Loucy (cell line): ENCODE measurements around the gene GEMIN2.
"Not testable (repeated sequence)": the region's sequence is repeated elsewhere in the genome, so short reads cannot be mapped to it uniquely, and the experiment has no call there.

Experiments used
- H2AFZ ChIP-seq: fragments of 200-600 bp; sonication (generic); 2 replicates; pipeline ENCODE4 v1.6.0; 2016; ENCODE audit warnings: antibody characterized with exemption, mild to moderate bottlenecking, low read length, moderate library complexity
- H3F3A ChIP-seq: fragments of 200-600 bp; 2 replicates; pipeline ENCODE4 v1.6.0; 2016; ENCODE audit warnings: antibody characterized with exemption, low read depth, mild to moderate bottlenecking
- H3K27me3 ChIP-seq: fragments of 200-600 bp; sonication (generic); 2 replicates; pipeline ENCODE4 v1.6.1; 2014; ENCODE audit warnings: low read length, mild to moderate bottlenecking; ENCODE audit not compliant: insufficient read depth, poor library complexity, severe bottlenecking
- H3K36me3 ChIP-seq: fragments of 200-600 bp; sonication (generic); 2 replicates; pipeline ENCODE4 v1.6.1; 2016; ENCODE audit warnings: low read length; ENCODE audit not compliant: insufficient read depth
- H3K4me1 ChIP-seq: fragments of 200-600 bp; sonication (generic); 2 replicates; pipeline ENCODE4 v1.5.1; 2014; ENCODE audit warnings: low read length, mild to moderate bottlenecking; ENCODE audit not compliant: insufficient read depth, poor library complexity, severe bottlenecking
- H3K4me2 ChIP-seq: fragments of 200-600 bp; sonication (generic); 2 replicates; pipeline ENCODE4 v1.6.0; 2014; ENCODE audit warnings: antibody characterized with exemption, low read length, low read depth, mild to moderate bottlenecking; ENCODE audit not compliant: poor library complexity, severe bottlenecking
- H3K4me3 ChIP-seq: fragments of 200-600 bp; sonication (generic); 2 replicates; pipeline ENCODE4 v1.5.1; 2014; ENCODE audit warnings: low read length, mild to moderate bottlenecking, mixed read lengths; ENCODE audit not compliant: poor library complexity, severe bottlenecking
- H3K79me2 ChIP-seq: fragments of 200-600 bp; sonication (generic); 2 replicates; pipeline ENCODE4 v1.6.1; 2014; ENCODE audit warnings: low read length; ENCODE audit not compliant: insufficient read depth
- H3K9ac ChIP-seq: fragments of 200-600 bp; sonication (generic); 2 replicates; pipeline ENCODE4 v1.6.0; 2014; ENCODE audit warnings: mild to moderate bottlenecking, low read depth, low read length, moderate library complexity; ENCODE audit not compliant: poor library complexity, severe bottlenecking
- H3K9me2 ChIP-seq: fragments of 200-600 bp; sonication (generic); replicated peaks from 2 replicates; pipeline ENCODE4 v1.6.1; 2016; ENCODE audit warnings: low read depth, low read length, mixed read lengths
- H3K9me3 ChIP-seq: fragments of 200-600 bp; sonication (generic); 2 replicates; pipeline ENCODE4 v1.6.1; 2014; ENCODE audit warnings: mild to moderate bottlenecking, antibody characterized with exemption, low read length, low read depth; ENCODE audit not compliant: insufficient read depth
- H4K20me1 ChIP-seq: fragments of 200-600 bp; sonication (generic); 2 replicates; pipeline ENCODE4 v1.6.0; 2014; ENCODE audit warnings: antibody characterized with exemption, low read length, mild to moderate bottlenecking; ENCODE audit not compliant: insufficient read depth, poor library complexity, severe bottlenecking
- CTCF ChIP-seq: fragments of 200-600 bp; sonication (generic); conservative IDR thresholded peaks from 2 replicates; pipeline ENCODE4 v1.5.1; 2014; ENCODE audit warnings: mild to moderate bottlenecking, antibody characterized with exemption, low read length
- EZH2phosphoT487 ChIP-seq: fragments of 200-600 bp; IDR thresholded peaks from 2 replicates; pipeline ENCODE4 v1.6.1; 2018; ENCODE audit warnings: antibody characterized with exemption, mild to moderate bottlenecking, moderate library complexity, borderline replicate concordance

GEMIN2 gene

GRCh38 chr14:39113685-39114072 is 444 bp upstream of the GEMIN2 start:
- peaks cover 25% of the 10 kb centered on the region for H3K79me2 ChIP-seq
- no peaks in the 10 kb centered on the region for H3K9me3 ChIP-seq
- H3F3A ChIP-seq, result no peaks in the 10 kb centered on the region
- H2AFZ ChIP-seq, result peak overlapping the region; percentile 85
- no peak for TF ChIP-seq CTCF
- TF ChIP-seq EZH2phosphoT487, result no peak
- H3K36me3 ChIP-seq, result no peaks in the 10 kb centered on the region
- no peaks in the 10 kb centered on the region for H3K9me2 ChIP-seq
- peak overlapping the region; percentile 91 for H3K4me2 ChIP-seq
- peak overlapping the region; percentile 79 for H3K9ac ChIP-seq
- H3K27me3 ChIP-seq, result peaks cover 7% of the 10 kb centered on the region
- H4K20me1 ChIP-seq, result no peaks in the 10 kb centered on the region
- peak overlapping the region; percentile 84 for H3K4me3 ChIP-seq
- peaks cover 19% of the 10 kb centered on the region for H3K4me1 ChIP-seq

GRCh38 chr14:39122330-39123138 is 8.4 kb downstream of the GEMIN2 start:
- Histone ChIP-seq H4K20me1 (no peaks in the 10 kb centered on the region), H3K36me3 (peaks cover 19% of the 10 kb centered on the region; the same call in 1 of the 2 replicates)

GRCh38 chr14:39137835-39138234 is 23.7 kb downstream of the GEMIN2 start:
- H3K36me3 ChIP-seq, result peaks cover 35% of the 10 kb centered on the region
- H3K27me3 ChIP-seq, H3K4me2 ChIP-seq, H3K4me1 ChIP-seq, H3K9me3 ChIP-seq, H4K20me1 ChIP-seq, H2AFZ ChIP-seq, H3K79me2 ChIP-seq, H3K4me3 ChIP-seq, H3K9ac ChIP-seq, H3F3A ChIP-seq, H3K9me2 ChIP-seq: not testable (repeated sequence)

More at GRCh38 chr14:39122330-39123138, 8.4 kb downstream of the GEMIN2 start:
- Histone ChIP-seq H3K4me2 (no peak overlapping the region), H3F3A (no peaks in the 10 kb centered on the region), H3K4me3 (no peak overlapping the region), H3K27me3 (no peaks in the 10 kb centered on the region), H2AFZ (no peak overlapping the region), H3K4me1 (no peaks in the 10 kb centered on the region), H3K9ac (no peak overlapping the region), H3K79me2 (no peaks in the 10 kb centered on the region), H3K9me3 (no peaks in the 10 kb centered on the region), H3K9me2 (no peaks in the 10 kb centered on the region)
- TF ChIP-seq EZH2phosphoT487, result no peak
- no peak for TF ChIP-seq CTCF

- Histone ChIP-seq H3K27me3 (no peaks in the 10 kb centered on the region), H3K9me2 (no peaks in the 10 kb centered on the region), H3K4me2 (no peak overlapping the region), H3K4me1 (no peaks in the 10 kb centered on the region), H3K9me3 (peaks cover 3% of the 10 kb centered on the region; the same call in 1 of the 2 replicates), H4K20me1 (no peaks in the 10 kb centered on the region), H3F3A (no peaks in the 10 kb centered on the region), H3K4me3 (no peak overlapping the region), H3K9ac (no peak overlapping the region), H3K36me3 (peaks cover 35% of the 10 kb centered on the region), H2AFZ (no peak overlapping the region), H3K79me2 (no peaks in the 10 kb centered on the region)
- TF ChIP-seq CTCF (no peak), EZH2phosphoT487 (no peak)
These were observed 24.3 kb downstream of the GEMIN2 start for GRCh38 chr14:39138440-39138839.
